ES-I3 (cell line): ENCODE measurements around the gene HIF1AN.
"Not testable (repeated sequence)": the region's sequence is repeated elsewhere in the genome, so short reads cannot be mapped to it uniquely, and the experiment has no call there.

ENCODE experiments used
- H3K36me3 ChIP-seq: 2 replicates; pipeline ENCODE4 v1.6.1; 2013; ENCODE audit warnings: mild to moderate bottlenecking, low read length, control low read depth, moderate library complexity; ENCODE audit not compliant: insufficient read depth
- H3K4me1 ChIP-seq: 2 replicates; pipeline ENCODE4 v1.6.1; 2013; ENCODE audit warnings: mild to moderate bottlenecking, control low read depth, low read length; ENCODE audit not compliant: insufficient read depth
- H3K9ac ChIP-seq: 2 replicates; pipeline ENCODE4 v1.6.1; 2013; ENCODE audit warnings: low read depth, mild to moderate bottlenecking, low read length, moderate library complexity
- H3K9me3 ChIP-seq: 2 replicates; pipeline ENCODE4 v1.6.1; 2013; ENCODE audit warnings: mild to moderate bottlenecking, low read length, moderate library complexity; ENCODE audit not compliant: control insufficient read depth, insufficient read depth

HIF1AN gene

DNA sequence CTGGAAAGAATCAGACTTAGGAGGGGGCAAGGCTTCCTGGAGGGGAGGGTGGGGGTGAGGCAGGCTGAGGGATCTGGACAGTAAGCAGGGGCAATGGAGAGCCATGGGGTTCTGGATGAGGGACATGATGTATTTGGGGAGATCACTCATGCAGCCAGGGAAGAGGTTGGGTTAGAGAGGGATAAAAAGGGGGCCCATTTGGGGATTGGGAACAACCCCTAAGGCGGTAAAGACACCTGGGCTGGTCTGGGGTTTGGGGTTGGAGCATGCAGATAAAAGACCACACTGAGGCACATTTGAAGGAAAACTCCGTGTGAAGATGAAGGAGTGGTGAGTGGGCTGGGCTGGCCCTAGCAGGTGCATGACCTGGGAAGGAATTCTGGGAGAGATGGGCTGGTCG lies 30.8 kb downstream of the HIF1AN start:
- no peaks in the 10 kb centered on the region for H3K9me3 ChIP-seq
- no peaks in the 10 kb centered on the region for H3K36me3 ChIP-seq
- H3K4me1 ChIP-seq, result peaks cover 7% of the 10 kb centered on the region
- no peak overlapping the region for H3K9ac ChIP-seq

GRCh38 chr10:100567249-100567648 lies 31.5 kb downstream of the HIF1AN start:
- Histone ChIP-seq H3K36me3 (no peaks in the 10 kb centered on the region), H3K9me3 (no peaks in the 10 kb centered on the region), H3K4me1 (peaks cover 7% of the 10 kb centered on the region), H3K9ac (no peak overlapping the region)

DNA sequence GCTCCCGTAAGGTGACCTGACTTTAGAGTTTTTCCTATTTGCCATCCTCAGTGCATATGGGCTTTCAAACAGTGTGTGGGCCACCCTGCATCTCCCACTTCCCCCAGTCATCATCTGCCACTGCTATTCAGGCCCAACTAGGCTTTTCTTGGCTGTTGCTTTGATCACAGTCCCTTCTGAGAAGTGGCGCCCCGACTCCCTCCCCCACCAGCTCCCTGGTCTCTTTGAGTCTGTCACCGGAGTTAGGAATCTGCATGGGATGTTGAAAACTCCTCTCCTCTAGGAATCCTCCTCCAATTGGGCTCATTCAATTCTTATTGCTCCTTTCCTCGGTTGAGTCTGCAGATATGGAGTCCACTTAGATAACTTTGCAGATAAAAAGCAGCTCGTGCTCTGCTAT lies 32.1 kb downstream of the HIF1AN start:
- no peaks in the 10 kb centered on the region for H3K36me3 ChIP-seq
- no peaks in the 10 kb centered on the region for H3K9me3 ChIP-seq
- H3K4me1 ChIP-seq, result peaks cover 7% of the 10 kb centered on the region
- H3K9ac ChIP-seq, result no peak overlapping the region

DNA sequence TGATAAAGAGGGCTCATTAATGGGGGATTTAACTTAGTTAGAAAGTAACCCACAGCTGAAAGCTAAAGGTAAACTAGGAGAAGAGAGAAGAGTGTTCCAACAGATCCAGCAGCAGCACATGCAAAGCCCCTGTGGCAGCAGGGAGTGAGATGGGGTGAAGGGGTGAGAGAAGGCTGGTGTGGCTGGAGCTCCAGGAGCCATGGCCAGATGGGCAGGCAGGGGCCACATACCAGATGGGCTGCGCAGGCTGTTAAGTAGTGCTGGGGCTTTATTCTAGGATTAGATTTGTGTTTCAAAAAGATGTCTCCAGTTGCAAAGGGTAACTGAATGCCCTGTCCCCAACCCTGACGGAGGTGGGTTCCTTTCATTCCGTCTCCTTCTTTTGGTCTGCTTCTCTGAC lies 33.2 kb downstream of the HIF1AN start:
- peaks cover 7% of the 10 kb centered on the region for H3K4me1 ChIP-seq
- no peaks in the 10 kb centered on the region for H3K9me3 ChIP-seq
- H3K36me3 ChIP-seq, result no peaks in the 10 kb centered on the region
- no peak overlapping the region for H3K9ac ChIP-seq

DNA sequence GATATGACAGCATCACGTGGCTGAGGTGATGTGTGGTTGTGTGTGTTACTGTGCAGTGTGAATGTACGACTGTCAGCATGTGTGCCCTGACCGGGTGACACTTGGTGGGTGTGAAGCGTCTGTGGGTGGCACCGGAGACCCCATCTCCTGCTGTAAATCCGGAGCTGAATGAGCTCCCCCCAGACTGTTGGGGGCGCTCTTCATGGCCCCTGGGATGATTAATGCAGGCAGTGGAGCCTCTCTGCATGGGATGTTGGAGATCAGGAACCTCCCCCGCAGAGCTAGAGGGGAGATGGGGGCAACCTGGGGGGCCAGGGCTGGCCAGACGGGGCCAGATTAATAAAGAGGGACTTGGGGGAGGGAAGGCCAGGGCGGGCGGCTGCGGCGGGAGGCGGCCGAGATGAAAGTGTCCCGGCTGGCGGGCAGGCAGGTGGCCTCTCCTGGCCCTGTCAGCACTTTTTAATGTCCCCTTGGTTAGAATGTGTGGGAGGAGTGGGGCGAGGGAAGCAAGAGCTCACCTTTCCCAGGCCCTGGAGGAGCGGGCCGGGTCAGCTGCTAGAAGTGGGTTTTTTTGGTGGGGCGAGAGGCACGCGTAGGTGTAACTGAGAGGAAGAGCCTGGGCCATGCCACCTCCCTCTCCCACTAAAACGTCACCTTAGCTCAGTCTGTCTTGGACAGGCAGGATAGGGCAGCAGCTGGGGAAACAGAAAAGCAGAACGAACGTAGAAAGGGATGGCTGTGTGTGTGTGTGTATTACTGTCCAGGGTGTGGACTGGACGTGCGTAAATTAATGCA lies 34.1 kb downstream of the HIF1AN start:
- Histone ChIP-seq H3K36me3 (no peaks in the 10 kb centered on the region), H3K9ac (peak overlapping the region; percentile 76), H3K4me1 (peaks cover 7% of the 10 kb centered on the region), H3K9me3 (no peaks in the 10 kb centered on the region)

- peaks cover 7% of the 10 kb centered on the region for H3K4me1 ChIP-seq
- no peaks in the 10 kb centered on the region for H3K36me3 ChIP-seq
- H3K9me3 ChIP-seq, result no peaks in the 10 kb centered on the region
- peak overlapping the region; percentile 76 for H3K9ac ChIP-seq
Measured at GRCh38 chr10:100570506-100570905, 34.8 kb downstream of the HIF1AN start.

DNA sequence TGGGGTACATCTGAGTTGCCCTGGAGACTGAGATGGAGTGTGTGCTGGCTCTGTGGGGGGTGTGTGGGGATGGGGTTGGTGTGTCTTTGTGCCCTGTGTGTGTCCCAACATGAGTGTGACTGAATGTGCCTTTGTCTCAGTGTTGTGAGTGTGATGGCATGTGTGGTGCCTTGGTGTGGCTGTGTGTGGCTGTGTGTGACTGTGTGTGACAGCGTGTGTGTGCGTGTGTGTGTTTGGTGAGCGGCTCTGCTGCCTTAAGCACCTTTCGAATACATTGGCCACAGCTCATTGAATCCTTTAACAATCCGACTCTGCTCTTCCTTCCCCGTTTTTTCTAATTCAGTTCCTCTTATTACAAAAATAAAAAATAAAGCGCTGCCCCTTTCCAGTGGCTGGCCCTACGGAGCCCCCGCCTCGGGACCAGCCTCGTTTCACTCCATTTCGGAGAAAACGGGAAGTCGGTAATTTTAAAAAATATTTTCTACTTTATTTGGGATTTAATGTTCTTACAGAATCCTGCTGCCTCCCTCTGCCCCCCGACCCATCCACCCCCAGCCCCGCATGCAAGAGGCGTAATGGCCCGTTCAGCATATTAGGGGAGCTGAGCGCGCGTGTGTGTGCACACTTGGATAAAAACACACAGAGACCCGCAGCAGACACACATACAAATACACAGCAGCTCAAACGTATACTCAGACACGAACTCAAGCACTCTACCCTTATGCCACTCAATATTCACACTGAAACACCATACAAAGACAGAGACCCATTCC lies 35.5 kb downstream of the HIF1AN start:
- H3K4me1 ChIP-seq, result peaks cover 7% of the 10 kb centered on the region
- no peaks in the 10 kb centered on the region for H3K36me3 ChIP-seq
- H3K9me3 ChIP-seq, result no peaks in the 10 kb centered on the region
- no peak overlapping the region for H3K9ac ChIP-seq

- H3K9ac ChIP-seq, H3K36me3 ChIP-seq, H3K9me3 ChIP-seq, H3K4me1 ChIP-seq: not testable (repeated sequence)
Measured at GRCh38 chr10:100575146-100575545, 39.4 kb downstream of the HIF1AN start.

DNA sequence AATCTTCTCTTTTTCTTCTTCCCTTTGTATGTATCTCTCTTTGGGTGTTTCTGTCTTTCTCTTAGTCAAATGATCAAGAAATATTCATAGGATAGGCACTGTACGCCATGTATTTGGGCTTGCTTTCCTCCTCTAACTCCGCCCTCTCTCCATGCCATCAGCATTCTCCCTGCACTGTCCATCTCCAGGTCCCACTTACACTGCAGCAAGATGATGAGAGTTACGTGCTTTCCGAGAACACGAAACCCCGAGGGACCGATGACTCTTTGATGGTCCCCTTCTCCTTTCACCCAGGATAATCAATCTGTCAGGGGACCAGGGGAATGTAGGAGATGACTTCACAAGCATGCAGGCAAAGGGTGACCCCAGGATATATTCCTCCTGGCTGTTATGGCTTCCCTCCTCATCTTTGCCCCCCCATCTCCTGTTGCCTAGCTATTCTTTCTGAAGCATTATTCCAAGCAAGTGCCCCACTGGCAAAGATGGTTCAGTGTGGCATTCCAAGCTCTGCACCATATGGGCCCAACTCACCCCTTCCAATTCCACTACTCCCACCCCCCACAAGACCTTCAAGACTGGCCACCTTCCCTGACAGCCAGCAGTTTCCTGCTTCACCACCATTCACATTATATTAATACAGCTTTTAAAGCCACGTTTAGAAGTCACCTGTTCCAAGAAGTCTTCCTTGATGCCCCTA lies 40.0 kb downstream of the HIF1AN start:
- H3K36me3 ChIP-seq, result no peaks in the 10 kb centered on the region
- no peaks in the 10 kb centered on the region for H3K9me3 ChIP-seq
- H3K9ac ChIP-seq, result no peak overlapping the region
- no peaks in the 10 kb centered on the region for H3K4me1 ChIP-seq

GRCh38 chr10:100576282-100576635 lies 40.5 kb downstream of the HIF1AN start:
- H3K9me3 ChIP-seq, result no peaks in the 10 kb centered on the region
- H3K9ac ChIP-seq, result no peak overlapping the region
- H3K36me3 ChIP-seq, result no peaks in the 10 kb centered on the region
- no peaks in the 10 kb centered on the region for H3K4me1 ChIP-seq

- Histone ChIP-seq H3K36me3 (no peaks in the 10 kb centered on the region), H3K9me3 (no peaks in the 10 kb centered on the region), H3K9ac (no peak overlapping the region), H3K4me1 (no peaks in the 10 kb centered on the region)
Measured at GRCh38 chr10:100579261-100580090, 43.7 kb downstream of the HIF1AN start.

DNA sequence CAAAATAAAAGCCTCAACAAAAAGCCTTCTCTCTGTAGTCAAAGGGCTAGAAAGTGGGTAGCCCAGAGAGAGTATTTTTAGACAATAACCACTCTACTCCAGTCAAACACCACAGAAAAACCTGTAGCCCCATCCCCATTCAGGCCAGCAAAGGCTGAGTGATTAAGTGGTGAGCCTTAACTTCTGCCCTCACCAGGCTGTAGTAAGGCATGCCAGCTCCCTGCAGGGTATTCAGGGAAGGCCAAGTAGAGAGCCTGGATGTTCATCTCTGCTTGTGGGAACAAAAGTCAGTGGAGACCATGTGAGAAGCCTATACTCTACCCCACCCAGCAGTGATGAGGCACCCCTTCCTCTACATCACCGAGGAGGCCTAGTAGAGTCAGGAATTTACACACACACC lies 51.2 kb downstream of the HIF1AN start:
- no peak overlapping the region for H3K9ac ChIP-seq
- no peaks in the 10 kb centered on the region for H3K4me1 ChIP-seq
- H3K36me3 ChIP-seq, result no peaks in the 10 kb centered on the region
- H3K9me3 ChIP-seq, result no peaks in the 10 kb centered on the region

DNA sequence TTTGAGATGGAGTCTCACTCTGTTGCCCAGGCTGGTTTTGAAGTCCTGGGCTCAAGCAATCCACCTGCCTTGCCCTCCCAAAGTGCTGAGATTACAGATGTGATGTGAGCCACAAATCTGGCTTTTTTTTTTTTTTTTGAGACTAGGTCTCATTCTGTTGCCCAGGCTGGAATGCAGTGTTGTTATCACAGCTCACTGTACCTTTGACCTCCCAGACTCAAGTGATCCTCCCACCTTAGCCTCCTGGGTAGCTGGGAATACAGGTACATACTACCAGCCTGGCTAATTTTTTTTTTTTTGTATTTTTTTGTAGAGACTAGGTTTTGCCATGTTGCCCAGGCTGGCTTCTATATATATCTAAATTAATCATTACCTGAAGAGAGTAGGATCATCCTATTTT lies 62.4 kb downstream of the HIF1AN start:
- H3K4me1 ChIP-seq, result no peaks in the 10 kb centered on the region
- H3K9ac ChIP-seq, result no peak overlapping the region
- H3K9me3 ChIP-seq, result no peaks in the 10 kb centered on the region
- no peaks in the 10 kb centered on the region for H3K36me3 ChIP-seq

DNA sequence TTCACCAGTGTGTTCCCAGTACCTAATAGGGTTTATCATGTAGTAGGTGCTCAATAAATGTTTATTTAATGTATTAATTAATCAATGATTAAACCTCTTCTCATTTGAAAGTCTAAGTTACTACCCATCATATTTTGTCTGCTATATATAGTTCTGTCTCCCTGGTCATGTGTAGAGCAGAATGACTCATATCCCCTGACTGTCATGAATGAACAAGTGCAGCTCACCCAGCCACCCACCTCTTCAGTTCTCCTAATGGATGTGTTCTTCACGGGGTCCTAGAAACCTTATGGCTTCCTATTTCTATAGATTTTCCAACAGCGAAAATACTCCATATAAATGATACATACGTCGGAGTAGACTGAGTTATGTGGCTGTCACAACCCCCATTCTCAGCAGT lies 64.5 kb downstream of the HIF1AN start:
- H3K36me3 ChIP-seq, result no peaks in the 10 kb centered on the region
- no peak overlapping the region for H3K9ac ChIP-seq
- no peaks in the 10 kb centered on the region for H3K4me1 ChIP-seq
- H3K9me3 ChIP-seq, result no peaks in the 10 kb centered on the region
